ENCODE measurements around the gene KRT79.
"Not testable (repeated sequence)": the region's sequence is repeated elsewhere in the genome, so short reads cannot be mapped to it uniquely, and the experiment has no call there.

KRT79 gene

GRCh38 chr12:52833922-52834726, at the start of gene KRT79:
Gene KRT79 (minus strand): TSS chr12:52834311. CDS start chr12:52834260, 51 bp downstream.
- DNase-seq (ENCODE audit: low read depth in 2 of 2): no peak

- DNase-seq (ENCODE audit: low read depth in 2 of 2): not testable (repeated sequence)
Measured at GRCh38 chr12:52880499-52880898, 46.4 kb upstream of the KRT79 start.

- peak; percentile 26 to 30 for DNase-seq (ENCODE audit: low read depth in 2 of 2)
Measured at GRCh38 chr12:52879394-52880351, 45.6 kb upstream of the KRT79 start.

- no peak for DNase-seq (ENCODE audit: low read depth in 2 of 2)
Measured at GRCh38 chr12:52878507-52879393, 44.6 kb upstream of the KRT79 start.

- DNase-seq (ENCODE audit: low read depth in 2 of 2): no peak
Measured at GRCh38 chr12:52877242-52877641, 43.1 kb upstream of the KRT79 start.

- DNase-seq (ENCODE audit: low read depth in 2 of 2): no peak
Measured at GRCh38 chr12:52876372-52876771, 42.3 kb upstream of the KRT79 start.

- no peak for DNase-seq (ENCODE audit: low read depth in 2 of 2)
Measured at GRCh38 chr12:52874573-52875435, 40.7 kb upstream of the KRT79 start.

- peak; percentile 19 to 28 for DNase-seq (ENCODE audit: low read depth in 2 of 2)
Measured at GRCh38 chr12:52873832-52874572, 39.9 kb upstream of the KRT79 start.

GRCh38 chr12:52873513-52873831, 39.4 kb upstream of the KRT79 start:
- DNase-seq (ENCODE audit: low read depth in 2 of 2): no peak

- DNase-seq (ENCODE audit: low read depth in 2 of 2): no peak
Measured at GRCh38 chr12:52872644-52873389, 38.7 kb upstream of the KRT79 start.

- peak in 1 of 2 donors; percentile 8 for DNase-seq (ENCODE audit: low read depth in 2 of 2)
Measured at GRCh38 chr12:52871291-52872039, 37.4 kb upstream of the KRT79 start.

GRCh38 chr12:52870361-52871290, 36.5 kb upstream of the KRT79 start:
- DNase-seq (ENCODE audit: low read depth in 2 of 2): peak; percentile 50 to 53

GRCh38 chr12:52867642-52868041, 33.5 kb upstream of the KRT79 start:
- DNase-seq (ENCODE audit: low read depth in 2 of 2): peak in 1 of 2 donors; percentile 27

GRCh38 chr12:52867152-52867551, 33.0 kb upstream of the KRT79 start:
- DNase-seq (ENCODE audit: low read depth in 2 of 2): no peak

- no peak for DNase-seq (ENCODE audit: low read depth in 2 of 2)
Measured at GRCh38 chr12:52865090-52865944, 31.2 kb upstream of the KRT79 start.

- no peak for DNase-seq (ENCODE audit: low read depth in 2 of 2)
Measured at GRCh38 chr12:52862023-52862422, 27.9 kb upstream of the KRT79 start.

Measured in stimulated activated CD8-positive, alpha-beta memory T cell treated with anti-CD3 and anti-CD28 coated beads, Interleukin-15, amount 100 ng/mL, for 4 hours (primary cell).